K562 (cell line): ENCODE results near the gene FOXK2. TPM values are rescaled to one million over a fixed set of nuclear protein-coding genes. Genes with fewer than 3 reads are reported as not detected.

Experiments used
- ASH1L ChIP-seq: fragments of 450-650 bp; IDR thresholded peaks from 2 replicates; pipeline ENCODE4 v1.6.1; 2018; ENCODE audit warnings: borderline replicate concordance, mild to moderate bottlenecking, low read depth; ENCODE audit not compliant: partially characterized antibody
- C11orf30 ChIP-seq: fragments of 450-650 bp; IDR thresholded peaks from 2 replicates; pipeline ENCODE4 v1.6.1; 2016; ENCODE audit warnings: low read depth, mild to moderate bottlenecking
- CEBPB ChIP-seq: fragments of 450-650 bp; IDR thresholded peaks from 2 replicates; pipeline ENCODE4 v1.6.1; 2016; ENCODE audit warnings: missing genetic modification characterization, missing compliant biosample characterization
- CHCHD3 ChIP-seq: fragments of 250-450 bp; sonication (Bioruptor Pico); IDR thresholded peaks from 2 replicates; pipeline ENCODE4 v2.1.2; 2022; ENCODE audit warnings: mild to moderate bottlenecking
- CREB1 ChIP-seq, 2 experiments: sonication (generic) in 1 of 2; formaldehyde crosslinking in 1 of 2; IDR thresholded peaks; 2 replicates each; pipeline versions ENCODE4 v1.6.1 to v1.8.0; 2012 to 2022; ENCODE audit warnings: inconsistent platforms in 1 of 2, mild to moderate bottlenecking in 1 of 2, missing genetic modification reagents in 1 of 2, moderate library complexity in 1 of 2
- CSDE1 ChIP-seq, 2 experiments: fragments of 450-650 bp; IDR thresholded peaks; 2 replicates each; pipeline ENCODE4 v1.6.1; 2016; ENCODE audit warnings: mild to moderate bottlenecking in 1 of 2
- DMBX1 ChIP-seq: fragments of 250-450 bp; sonication (Bioruptor Pico); IDR thresholded peaks from 2 replicates; pipeline ENCODE4 v1.8.0; 2022; ENCODE audit warnings: inconsistent platforms, mild to moderate bottlenecking, moderate library complexity, borderline replicate concordance
- DPF2 ChIP-seq: fragments of 450-650 bp; IDR thresholded peaks from 2 replicates; pipeline ENCODE4 v1.6.1; 2016
- FOXK2 ChIP-seq, 2 experiments: fragments of 450-650 bp; IDR thresholded peaks in 1 of 2; conservative IDR thresholded peaks in 1 of 2; 2 replicates each; pipeline ENCODE4 v1.6.1; 2016; ENCODE audit warnings: low read depth in 2 of 2, mild to moderate bottlenecking in 1 of 2
- GTF2B ChIP-seq: IDR thresholded peaks from 2 replicates; pipeline ENCODE4 v1.6.1; 2011; ENCODE audit not compliant: insufficient read length; ENCODE audit errors: extremely low read depth
- HMG20B ChIP-seq: fragments of 250-450 bp; sonication (Bioruptor Pico); IDR thresholded peaks from 2 replicates; pipeline ENCODE4 v1.5.0; 2021; ENCODE audit warnings: mild to moderate bottlenecking
- LARP7 ChIP-seq: fragments of 450-650 bp; IDR thresholded peaks from 2 replicates; pipeline ENCODE4 v1.6.1; 2016
- MYNN ChIP-seq, 2 experiments: sonication (generic); formaldehyde crosslinking in 1 of 2; IDR thresholded peaks; 2 replicates each; pipeline versions ENCODE4 v1.5.0 to v1.6.1; 2016 to 2020; ENCODE audit warnings: antibody characterized with exemption in 1 of 2, missing genetic modification reagents in 1 of 2
- RBM22 ChIP-seq: fragments of 200-400 bp; formaldehyde crosslinking; IDR thresholded peaks from 2 replicates; pipeline ENCODE4 v1.6.1; 2018; ENCODE audit warnings: low read length, low read depth; ENCODE audit not compliant: poor library complexity, severe bottlenecking
- RFX7 ChIP-seq: fragments of 250-450 bp; sonication (Bioruptor Pico); IDR thresholded peaks from 2 replicates; pipeline ENCODE4 v1.5.1; 2021; ENCODE audit warnings: mild to moderate bottlenecking
- TCFL5 ChIP-seq: fragments of 250-450 bp; sonication (Bioruptor Pico); conservative IDR thresholded peaks from 2 replicates; pipeline ENCODE4 v1.6.1; 2021; ENCODE audit warnings: mild to moderate bottlenecking, moderate library complexity, matching md5 sums
- TRIM24 ChIP-seq, 2 experiments: fragments of 450-650 bp; IDR thresholded peaks; 2 replicates each; pipeline ENCODE4 v1.6.1; 2016
- TSHZ1 ChIP-seq: fragments of 250-450 bp; sonication (Bioruptor Pico); IDR thresholded peaks from 2 replicates; pipeline ENCODE4 v1.4.0; 2020; ENCODE audit warnings: mild to moderate bottlenecking, moderate library complexity
- ZBED1 ChIP-seq: IDR thresholded peaks from 2 replicates; pipeline ENCODE4 v1.6.1; 2014
- ZHX1 ChIP-seq: fragments of 150-350 bp; conservative IDR thresholded peaks from 2 replicates; pipeline ENCODE4 v1.6.1; 2014; ENCODE audit warnings: low read length
- ZNF316 ChIP-seq: fragments of 450-650 bp; IDR thresholded peaks from 2 replicates; pipeline ENCODE4 v1.6.1; 2016
- ZNF408 ChIP-seq: fragments of 250-450 bp; sonication (Bioruptor Pico); IDR thresholded peaks from 2 replicates; pipeline ENCODE4 v1.4.0; 2020; ENCODE audit warnings: low read depth, mild to moderate bottlenecking, moderate library complexity
- polyA plus RNA-seq, 8 experiments: library from polyadenylated mRNA; depleted of rRNA in 4 of 8; stranded (reverse) in 5 of 8; unstranded in 3 of 8; fragments of >200 nt; fragmentation: Nextera tagmentation in 2 of 8; fragmentation: Illumina TruSeq in 1 of 8; extraction: Ambion mirVana in 2 of 8; extraction: Trizol in 1 of 8; gene quantifications; 2 replicates each; pipeline versions ENCODE4 v1.2.1 to v1.2.3, GENCODE V29; 2011 to 2014; ENCODE audit warnings: inconsistent platforms in 1 of 8, missing spikeins in 1 of 8
- total RNA-seq, 7 experiments: library from RNA; depleted of rRNA in 6 of 7; stranded (reverse); fragments of >200 nt in 6 of 7; fragmentation: Illumina TruSeq in 2 of 7; extraction: Trizol in 2 of 7; gene quantifications; 2 replicates each; pipeline versions ENCODE4 v1.2.1 to v1.2.3, GENCODE V29; 2011 to 2021; ENCODE audit warnings: low replicate concordance in 1 of 7

The FOXK2 gene
- total and polyA plus RNA-seq, 9 of the 15 experiments (the other 6 are each of a cell fraction or from before 2014, with no cell fraction given) = 3.0 to 86.0 (median 44.1) TPM

GRCh38 chr17:82518826-82519810, at the start of gene FOXK2 (continued):
- TF ChIP-seq GTF2B (no peak), ZBED1 (no peak), CHCHD3 (CRISPR knock-in tag) (no peak), TRIM24 (IDR thresholded peaks at IDR 0.05) (peak; percentile 73 to 87; a peak in 3 of 4 replicates), HMG20B (CRISPR knock-in tag) (no peak), RFX7 (CRISPR knock-in tag) (no peak), TSHZ1 (CRISPR knock-in tag) (no peak), ASH1L (peak; percentile 61), MYNN (IDR thresholded peaks at IDR 0.05) (no peak), MYNN (CRISPR knock-in tag; IDR thresholded peaks at IDR 0.05) (no peak), ZHX1 (0 out of 2 replicates have a peak, but pooled peaks have one; percentile 21), LARP7 (peak; percentile 73; the same call in 1 of the 2 replicates), DMBX1 (CRISPR knock-in tag) (0 out of 2 replicates have a peak, but pooled peaks have one; percentile 49), RBM22 (no peak), DPF2 (peak; percentile 82), CSDE1 (IDR thresholded peaks at IDR 0.05) (no peak), CEBPB (tag) (peak; percentile 76), CREB1 (IDR thresholded peaks at IDR 0.05) (peak; percentile 72; the same call in 1 of the 2 replicates), CREB1 (CRISPR knock-in tag; IDR thresholded peaks at IDR 0.05) (peak; percentile 57; the same call in 1 of the 2 replicates), ZNF316 (peak; percentile 31; the same call in 1 of the 2 replicates), ZNF408 (no peak), C11orf30 (no peak), TCFL5 (CRISPR knock-in tag) (no peak), FOXK2 (conservative IDR thresholded peaks at IDR 0.05 in 1 of 2, IDR thresholded peaks at IDR 0.05 in 1 of 2; ENCODE audit: low read depth in 2 of 2) (peak; percentile 47 to 60; a peak in 3 of 4 replicates)
